Central memory CD4-positive, alpha-beta T cell (primary cell): ENCODE measurements around the gene LRRC8E.

Experiments
- DNase-seq: peaks from one replicate; pipeline ENCODE4 v3.0.0; 2022
- total RNA-seq, 3 experiments: gene quantifications; one replicate each; lab custom pipeline; 2026; lab: John Stamatoyannopoulos, UW

LRRC8E gene
- 0 reads per million in 3 experiments for total RNA-seq

DNA sequence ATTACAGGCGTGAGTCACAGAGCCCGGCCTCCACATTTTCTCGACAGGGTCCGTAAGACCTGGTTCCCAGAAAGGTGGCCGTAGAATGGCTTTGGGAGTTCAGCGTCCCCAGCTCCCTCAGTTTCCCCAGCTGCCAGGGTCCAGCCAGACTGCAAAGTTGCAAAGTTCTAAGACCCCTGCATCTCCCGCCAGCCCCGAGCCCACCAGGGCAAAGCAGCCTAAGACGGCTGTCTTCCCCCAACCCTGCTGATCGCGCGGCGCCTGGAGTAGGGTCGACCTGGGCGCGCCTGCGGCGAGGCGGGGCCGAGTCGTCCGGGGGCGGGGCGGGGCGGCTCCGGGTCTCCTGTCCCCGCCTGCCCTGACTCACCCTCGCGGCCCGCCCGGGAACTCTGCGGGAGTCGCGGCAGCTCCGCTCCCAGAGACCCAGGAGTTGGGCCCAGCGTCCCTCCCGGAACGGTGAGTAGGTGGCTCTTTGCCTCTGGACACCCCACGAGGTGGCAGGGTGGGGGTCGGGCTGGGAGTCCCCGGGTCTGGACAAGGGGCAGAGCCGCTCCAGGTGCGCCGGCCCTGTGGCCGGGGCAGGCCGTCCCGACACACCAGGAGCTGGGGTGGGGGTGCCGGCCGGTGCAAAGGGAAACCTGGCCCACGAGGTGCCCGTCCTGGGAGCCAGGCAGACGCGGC, at the start of gene LRRC8E:
Gene LRRC8E, plus strand, starts transcription at position 366 of the 681 bp plus-strand sequence. CDS start 7,094 bp downstream, outside the sequence.
- DNase-seq, result no peak

DNA sequence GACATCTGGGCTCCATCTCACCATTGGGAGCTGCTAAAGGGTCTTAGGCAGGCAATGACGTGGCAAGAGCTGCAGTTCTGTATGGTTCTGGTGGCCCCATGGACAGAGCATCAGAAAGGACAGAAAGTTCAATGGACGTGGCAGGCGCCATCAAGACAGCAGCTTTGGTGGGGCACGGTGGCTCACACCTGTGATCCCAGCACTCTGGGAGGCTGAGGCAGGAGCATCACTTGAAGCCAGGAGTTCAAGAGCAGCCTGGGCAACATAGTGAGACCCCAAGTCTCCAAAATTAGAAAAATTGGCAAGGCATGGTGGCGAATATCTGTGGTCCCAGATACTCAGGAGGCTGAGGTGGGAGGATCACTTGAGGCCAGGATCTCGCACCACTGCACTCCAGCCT, 48.8 kb upstream of the LRRC8E start:
- no peak for DNase-seq

DNA sequence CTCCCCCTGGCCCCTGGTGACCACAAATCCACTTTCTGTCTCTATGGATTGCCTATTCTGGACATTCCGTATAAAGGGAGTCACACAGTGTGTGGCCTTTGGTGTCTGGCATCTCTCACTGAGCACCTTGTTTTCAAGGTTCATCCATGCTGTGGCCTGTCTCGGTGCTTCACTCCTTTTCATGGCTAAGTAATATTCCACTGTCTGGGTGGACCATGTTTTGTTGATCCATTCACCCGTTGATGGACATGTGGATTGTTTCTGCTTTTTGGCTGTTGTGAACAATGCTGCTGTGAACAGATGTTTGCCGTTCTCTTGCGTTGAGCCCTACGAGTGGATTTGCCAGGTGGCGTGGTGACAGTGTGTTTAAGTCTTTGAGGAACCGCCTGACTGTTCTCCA, 47.7 kb upstream of the LRRC8E start:
- no peak for DNase-seq

DNA sequence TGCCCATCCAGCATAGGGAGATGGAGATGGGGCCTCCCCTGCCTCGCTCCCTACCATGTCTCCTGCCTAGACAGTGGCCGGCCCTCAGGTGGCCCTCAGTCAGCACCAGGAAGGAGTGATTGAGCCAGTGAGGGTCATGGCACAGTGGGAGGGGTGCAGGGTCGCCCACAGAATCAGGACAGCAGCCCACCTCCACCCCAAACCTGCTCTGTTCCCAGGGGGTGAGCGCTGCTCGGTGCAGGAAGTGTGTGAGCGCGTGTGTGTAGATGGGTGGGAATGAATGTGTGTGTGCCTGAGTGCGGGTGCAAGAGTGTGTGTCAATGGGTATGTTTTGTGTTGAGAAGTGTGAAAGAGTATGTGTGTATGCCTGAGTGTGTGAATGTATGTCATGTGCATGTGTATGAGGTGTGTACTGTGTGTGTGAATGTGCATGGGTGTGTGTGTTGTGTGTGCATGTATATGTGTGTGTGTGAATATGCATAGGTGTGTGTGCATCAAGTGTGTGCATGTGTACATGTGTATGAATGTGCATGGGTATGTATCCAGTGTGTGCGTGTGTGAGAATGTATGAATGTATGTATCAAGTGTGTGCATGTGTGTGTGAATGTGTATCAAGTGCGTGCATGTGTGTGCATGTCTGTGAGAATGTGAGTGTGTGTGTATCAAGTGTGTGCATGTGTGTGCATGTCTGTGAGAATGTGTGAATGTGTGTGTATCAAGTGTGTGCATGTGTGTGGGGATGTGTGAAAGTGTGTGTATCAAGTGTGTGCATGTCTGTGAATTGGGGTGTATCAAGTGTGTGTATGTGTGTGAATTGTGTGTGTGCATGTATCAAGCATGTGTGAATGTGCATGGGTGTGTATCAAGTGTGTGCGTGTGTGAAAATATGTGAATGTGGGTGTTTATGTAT, 46.3 kb upstream of the LRRC8E start:
- no peak for DNase-seq

DNA sequence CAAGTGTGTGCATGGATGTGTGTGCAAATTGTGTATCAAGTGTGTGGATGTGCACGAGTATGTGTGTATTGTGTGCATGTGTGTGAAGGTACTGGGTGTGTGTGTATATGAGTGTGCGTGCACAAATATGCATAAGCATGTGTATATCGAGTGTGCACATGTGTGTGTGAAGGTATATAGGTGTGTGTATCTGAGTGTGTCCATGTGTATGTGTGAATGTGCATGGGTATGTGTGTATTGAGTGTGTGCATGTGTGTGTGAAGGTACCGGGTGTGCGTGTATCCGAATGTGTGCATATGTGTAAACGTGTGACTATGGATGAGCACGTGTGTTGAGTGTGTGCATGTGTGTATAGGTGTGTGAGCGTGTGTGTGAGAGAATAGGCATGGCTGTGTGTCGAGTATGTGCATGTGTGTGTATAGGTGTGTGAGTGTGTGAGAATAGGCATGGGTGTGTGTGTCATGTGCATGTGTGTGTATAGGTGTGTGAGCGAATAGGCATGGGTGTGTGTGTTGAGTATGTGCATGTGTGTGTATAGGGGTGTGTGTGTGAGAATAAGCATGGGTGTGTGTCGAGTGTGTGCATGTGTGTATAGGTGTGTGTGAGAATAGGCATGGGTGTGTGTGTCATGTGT, 45.5 kb upstream of the LRRC8E start:
- DNase-seq, result no peak

DNA sequence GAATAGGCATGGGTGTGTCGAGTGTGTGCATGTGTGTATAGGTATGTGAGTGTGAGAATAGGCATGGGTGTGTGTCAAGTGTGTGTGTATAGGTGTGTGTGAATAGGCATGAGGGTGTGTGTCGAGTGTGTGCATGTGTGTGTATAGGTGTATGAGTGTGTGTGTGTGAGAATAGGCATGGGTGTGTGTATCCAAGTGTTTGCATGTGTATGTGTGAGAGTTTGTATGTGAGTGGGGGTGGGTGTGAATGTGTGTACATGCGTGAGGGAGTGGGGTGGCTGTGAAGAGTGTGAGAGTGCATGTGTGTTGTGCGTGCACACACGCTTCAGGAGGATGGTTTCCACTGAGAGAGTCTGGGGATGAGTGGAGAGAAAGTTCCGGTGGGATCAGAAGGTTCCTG, 44.8 kb upstream of the LRRC8E start:
- DNase-seq, result no peak

DNA sequence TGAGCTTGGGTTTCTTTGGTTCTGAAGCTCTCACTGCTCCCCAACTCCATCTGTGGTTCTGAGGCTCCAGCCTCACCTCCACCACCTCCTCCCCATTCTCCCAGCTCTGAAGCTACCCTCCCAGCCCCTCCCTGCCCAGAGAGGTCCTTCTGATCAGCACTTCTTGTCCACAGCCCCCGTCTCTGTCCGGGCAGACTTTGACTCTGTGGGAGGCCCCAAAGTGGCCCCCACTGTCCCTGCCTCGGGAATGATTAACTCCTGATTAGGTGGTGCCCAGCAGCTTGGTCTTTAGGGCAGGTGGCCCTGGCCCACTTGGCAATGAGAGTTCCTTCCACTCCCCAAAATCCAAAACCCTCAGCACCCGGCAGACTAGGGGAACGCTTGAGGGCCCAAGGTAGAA, 43.9 kb upstream of the LRRC8E start:
- DNase-seq, result no peak

DNA sequence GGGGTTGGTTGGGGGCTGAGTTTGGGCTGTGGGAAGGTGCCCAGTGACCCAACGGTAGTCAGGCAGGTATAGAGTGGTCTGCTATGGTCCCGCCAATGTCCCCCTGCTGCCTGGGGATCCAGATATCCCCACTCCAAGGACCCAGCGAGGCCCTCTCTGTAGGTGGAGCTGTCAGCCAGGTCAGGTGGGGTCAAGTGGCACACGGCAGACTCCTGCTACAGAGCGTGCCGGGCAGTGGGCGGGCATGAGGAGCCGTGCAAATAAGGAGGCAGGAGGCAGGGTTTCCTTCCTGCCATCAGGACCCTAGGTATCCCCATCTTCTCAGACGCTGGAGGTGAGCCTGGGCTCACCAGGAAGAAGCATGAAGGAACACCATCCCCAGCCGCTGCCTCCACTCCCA, 43.4 kb upstream of the LRRC8E start:
- DNase-seq, result no peak

DNA sequence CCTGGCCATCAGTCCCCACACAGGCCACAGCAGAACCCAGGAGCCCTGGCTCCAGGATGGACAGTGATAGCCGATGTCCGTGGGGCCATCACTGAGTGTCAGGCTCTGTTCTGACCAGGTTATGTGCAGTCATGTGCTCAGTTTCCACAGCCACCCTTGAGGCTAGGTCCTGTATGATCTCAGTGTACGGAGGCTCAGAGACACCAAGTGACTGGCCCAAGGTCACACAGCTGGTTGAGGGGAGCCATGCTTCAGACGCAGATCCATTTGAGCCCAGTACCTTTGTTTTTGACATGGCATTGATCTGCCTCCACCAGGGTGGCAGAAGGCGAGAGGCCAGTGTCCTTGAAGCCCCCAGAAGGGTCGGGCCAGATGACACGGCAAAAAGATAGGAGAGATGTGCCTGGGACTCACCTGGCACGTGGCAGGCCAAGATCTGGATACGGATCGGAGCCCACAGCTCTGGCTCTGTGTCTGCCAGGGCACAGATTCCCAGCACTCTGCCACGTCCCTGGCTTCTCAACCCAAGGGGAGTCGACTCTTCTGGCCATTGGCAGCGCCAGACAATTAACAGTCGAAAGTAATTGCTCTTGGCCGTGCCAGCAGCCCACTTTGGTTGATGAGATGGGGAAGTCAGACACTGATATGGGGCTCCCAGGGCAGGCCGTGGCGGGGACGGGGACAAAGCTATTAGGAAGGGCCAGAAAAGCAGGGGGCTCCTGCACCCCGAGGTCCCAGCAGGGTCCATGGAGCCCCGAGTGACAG, 42.7 kb upstream of the LRRC8E start:
- DNase-seq, result no peak

DNA sequence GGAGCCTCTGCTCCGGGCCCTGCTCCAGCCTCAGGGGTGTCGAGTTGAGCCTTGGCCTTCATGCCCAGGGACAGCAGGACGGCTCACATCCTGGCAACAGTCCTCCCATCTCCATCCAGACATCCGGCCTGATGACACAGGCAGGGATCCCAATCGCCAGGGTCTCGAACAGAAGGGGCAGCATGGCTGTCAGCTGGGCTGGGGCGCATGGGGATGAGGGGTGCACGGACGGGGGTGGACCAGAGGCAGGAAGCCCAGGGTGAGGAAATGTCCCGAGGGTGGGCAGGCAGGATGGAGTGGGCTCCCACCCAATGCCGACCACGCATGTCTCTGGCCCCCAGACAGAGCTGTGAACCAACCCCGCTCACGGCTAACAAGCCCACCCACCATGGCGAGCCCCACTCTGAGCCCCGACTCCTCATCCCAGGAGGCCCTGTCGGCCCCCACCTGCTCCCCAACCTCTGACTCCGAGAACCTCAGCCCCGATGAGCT, 42.1 kb upstream of the LRRC8E start:
- no peak for DNase-seq

DNA sequence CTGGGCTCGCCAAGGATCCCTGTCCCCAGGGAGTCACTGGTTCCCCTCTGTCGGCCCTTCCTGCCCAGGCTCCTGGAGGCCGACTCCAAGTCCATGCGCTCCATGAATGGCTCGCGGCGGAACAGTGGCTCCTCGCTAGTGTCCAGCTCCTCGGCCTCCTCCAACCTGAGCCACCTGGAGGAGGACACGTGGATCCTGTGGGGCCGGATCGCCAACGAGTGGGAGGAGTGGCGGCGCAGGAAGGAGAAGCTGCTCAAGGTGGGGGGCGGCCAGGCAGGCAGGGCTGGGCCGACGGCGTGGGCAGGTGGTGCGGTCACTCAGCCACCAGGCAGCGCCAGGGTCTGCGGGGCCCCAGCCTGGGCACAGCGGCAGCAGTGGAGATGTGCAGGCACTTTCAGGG, 40.6 kb upstream of the LRRC8E start:
- no peak for DNase-seq

DNA sequence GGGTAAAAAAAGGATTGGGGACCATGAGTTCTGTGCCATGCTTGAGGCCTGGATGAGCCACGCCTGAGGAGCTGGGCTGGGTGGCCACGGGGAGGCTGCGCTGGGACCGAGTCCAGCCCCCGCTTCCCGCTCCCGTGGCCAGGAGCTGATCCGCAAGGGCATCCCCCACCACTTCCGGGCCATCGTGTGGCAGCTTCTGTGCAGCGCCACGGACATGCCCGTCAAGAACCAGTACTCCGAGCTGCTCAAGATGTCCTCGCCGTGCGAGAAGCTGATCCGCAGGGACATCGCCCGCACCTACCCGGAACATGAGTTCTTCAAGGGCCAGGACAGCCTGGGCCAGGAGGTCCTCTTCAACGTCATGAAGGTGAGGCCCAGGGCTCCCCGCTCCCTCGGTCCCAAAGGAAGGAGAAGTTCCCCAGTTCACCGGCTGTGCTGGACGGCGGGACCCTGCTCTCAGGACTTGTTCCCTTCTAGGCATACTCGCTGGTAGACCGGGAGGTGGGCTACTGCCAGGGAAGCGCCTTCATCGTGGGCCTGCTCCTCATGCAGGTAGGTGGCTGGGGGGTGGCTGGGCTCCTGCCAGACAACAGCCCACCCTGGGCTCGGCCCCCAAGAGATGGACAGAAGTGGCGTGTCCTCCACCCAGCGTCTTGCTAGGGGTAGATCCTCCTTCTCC, 39.4 kb upstream of the LRRC8E start:
- DNase-seq, result no peak

DNA sequence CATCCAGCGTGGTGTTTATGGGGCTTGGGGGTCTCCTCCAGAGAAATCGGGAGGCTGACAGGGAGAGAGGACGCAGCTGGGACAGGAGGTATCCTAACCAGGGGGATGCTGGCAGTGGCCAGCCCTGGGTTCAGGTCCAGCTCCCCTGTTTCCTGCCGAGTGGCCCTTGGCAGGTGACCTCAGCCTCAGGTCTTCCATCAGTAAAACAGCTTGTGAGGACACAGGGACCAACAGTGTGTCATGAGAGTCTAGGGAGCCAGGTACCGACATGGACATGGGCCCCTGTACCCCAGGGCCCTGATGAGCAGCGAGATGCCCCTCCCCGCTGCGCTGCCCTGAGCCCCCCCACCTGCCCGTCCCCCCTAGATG, 38.7 kb upstream of the LRRC8E start:
- no peak for DNase-seq

DNA sequence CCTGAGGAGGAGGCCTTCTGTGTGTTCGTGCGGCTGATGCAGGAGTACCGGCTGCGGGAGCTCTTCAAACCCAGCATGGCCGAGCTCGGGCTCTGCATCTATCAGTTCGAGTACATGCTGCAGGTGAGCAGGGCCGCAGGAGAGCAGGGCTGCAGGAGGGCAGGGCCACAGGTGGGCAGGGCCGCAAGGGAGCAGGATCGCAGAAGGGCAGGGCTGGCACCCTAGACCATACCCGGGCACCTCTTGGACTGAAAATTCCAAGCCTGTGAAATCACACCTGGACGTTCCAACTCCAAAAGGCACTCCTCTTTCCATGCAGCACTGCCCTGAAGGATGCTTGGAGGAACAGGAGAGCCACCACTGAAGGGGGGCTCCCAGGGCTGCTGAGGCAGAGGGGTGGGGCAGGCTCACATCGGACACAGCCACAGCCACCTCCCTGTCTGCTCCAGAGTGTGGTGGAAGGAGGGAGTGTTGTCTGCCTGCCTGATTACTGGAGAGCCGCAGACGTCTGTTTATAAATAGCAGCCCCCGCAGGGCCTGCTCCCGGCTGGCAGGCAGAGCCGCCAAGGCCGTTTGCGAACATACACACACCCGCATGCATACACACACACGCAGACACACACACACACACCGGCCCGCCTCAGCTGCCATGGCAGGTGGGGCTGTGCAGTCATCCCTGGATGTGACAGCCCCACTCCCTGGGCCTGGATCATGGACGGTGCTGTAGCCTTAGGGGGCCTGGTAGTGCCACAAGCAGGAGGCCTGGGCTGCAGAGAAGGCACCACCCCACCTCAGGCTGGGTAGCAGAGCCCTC, 38.1 kb upstream of the LRRC8E start:
- DNase-seq, result no peak

DNA sequence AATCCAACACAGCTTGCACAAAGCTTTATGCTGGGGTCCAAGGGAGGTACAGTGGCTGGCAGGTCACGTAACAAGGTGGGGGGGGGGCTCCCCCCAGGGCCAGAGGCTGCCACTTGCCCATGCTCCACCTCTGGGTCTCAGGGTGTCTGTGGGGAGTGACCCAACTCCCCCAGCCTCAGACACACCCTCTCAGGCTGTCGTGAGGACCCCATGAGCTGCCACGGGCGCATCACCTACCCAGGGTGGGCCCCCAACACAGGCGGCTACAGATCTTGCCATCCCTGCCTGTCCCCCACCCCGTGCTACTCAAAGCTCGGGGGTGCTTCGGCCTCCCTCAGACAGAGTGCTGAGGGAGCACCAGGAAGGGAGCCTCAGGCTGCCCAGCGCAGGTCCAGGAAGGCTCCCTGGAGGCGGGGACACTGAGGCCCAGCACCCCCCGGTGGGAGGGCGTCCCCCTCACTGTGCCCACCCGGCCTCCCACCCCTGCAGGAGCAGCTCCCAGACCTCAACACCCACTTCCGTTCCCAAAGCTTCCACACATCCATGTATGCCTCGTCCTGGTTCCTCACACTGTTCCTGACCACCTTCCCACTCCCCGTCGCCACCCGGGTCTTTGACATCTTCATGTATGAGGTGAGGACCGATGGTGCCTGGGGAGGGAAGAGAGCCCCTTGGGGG, 37.2 kb upstream of the LRRC8E start:
- DNase-seq, result no peak

DNA sequence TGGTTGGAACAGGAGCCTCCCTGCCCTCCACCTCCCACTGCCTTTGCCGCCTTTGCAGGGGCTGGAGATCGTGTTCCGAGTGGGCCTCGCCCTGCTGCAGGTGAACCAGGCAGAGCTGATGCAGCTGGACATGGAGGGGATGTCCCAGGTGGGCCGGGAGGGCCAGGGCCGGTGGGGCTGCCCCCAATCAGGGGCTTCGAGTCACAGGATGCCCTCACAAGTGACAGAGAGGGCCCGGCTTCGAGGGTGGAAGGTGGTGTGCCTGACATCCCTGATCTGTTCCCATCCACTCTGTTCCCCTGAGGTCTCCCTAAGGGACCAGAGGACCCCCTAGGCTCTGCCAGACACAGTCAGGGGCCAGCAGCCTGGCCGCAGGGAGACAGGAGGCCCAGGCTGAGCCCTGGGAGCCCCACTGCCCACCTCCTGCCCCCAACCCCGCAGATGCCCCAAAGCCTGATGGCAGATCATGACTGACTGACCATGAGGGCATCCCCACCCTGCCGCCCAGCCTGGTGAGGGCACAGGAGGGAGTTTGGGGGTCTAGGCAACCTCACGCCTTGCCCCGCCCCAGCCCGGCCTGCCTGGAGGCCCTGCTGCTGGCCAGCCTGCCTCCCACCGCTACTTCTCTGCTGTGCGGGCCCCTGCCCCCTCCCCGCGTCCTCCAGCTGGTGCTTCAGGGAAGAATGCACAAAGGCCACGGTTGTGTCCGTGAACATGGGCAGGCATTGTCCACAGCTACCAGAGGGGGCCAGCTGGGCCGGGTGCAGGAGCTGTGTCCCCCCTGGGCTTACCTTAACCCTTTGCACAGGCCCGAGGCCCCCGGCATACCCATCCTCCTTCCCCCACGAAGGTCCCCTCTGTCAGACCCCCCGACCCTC, 36.4 kb upstream of the LRRC8E start:
- no peak for DNase-seq

DNA sequence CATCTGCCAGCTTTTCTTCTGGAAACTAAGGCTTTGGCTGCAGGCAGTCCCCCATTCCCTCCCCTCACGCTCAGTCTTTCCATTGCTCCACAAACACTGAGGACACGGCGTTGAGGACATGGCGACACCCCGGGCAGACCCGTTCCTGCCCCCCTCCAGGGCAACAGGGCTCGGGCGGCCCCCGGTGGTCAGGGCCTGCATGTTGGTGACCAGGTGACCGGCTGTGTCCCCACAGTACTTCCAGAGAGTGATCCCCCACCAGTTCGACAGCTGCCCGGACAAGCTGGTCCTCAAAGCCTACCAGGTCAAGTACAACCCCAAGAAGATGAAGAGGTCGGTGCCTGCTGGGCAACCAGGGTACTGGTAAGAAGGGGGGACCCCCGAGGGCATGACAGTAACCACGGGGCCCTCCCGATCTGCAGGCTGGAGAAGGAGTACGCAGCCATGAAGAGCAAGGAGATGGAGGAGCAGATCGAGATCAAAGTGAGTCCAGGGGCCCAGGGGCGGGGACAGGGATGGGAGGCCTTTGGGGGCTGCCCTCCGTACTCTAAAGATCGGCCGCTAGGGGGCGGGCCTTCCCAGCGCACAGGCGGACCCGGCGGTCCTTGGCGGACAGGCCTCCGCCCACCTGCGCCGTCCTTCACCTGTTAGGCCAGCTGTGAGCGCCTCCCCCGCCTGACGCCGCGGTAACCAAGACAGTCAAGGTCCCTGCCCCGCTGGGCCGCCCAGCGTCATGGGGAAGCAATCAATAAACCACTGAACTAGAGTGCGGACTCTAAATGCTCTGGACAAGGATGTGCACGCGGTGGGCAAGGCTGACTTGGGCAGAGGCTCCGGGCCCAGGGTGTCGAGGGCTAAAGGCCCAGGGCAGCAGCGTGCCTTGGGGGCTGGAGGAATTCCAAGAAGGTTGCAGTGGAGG, 35.2 kb upstream of the LRRC8E start:
- DNase-seq, result peak; percentile 51

DNA sequence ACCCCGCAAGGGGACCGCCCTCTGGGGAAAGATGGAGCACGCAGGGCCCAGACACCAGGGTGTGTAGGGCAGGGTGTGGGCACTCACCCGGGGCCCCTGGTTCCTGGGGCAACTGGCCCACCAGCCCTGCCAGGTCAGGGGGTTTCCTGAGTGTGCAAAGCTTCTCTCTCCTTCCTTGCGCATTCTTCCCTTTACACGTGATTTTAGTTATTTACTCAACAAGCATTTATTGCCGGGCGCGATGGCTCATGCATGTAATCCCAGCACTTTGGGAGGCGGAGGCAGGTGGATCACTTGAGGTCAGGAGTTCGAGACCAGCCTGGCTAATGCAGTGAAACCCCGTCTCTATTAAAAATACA, 34.6 kb upstream of the LRRC8E start:
- DNase-seq, result no peak
